Stomach (tissue), 4 donors: Measurements from ENCODE around the gene ZPLD1.

ENCODE experiments used
- EP300 ChIP-seq: sonication (generic); formaldehyde crosslinking; IDR thresholded peaks from one replicate; pipeline ENCODE4 v1.6.1; 2017; ENCODE audit warnings: antibody characterized with exemption
- POLR2A ChIP-seq, 4 donors: fragments of 450-650 bp; IDR thresholded peaks; one replicate each; pipeline ENCODE4 v1.6.1; 2016; ENCODE audit warnings: antibody characterized with exemption in 4 of 4, control low read depth in 2 of 4, mild to moderate bottlenecking in 1 of 4, moderate library complexity in 1 of 4

GRCh38 chr3:102390171-102390864 lies 44.5 kb upstream of the ZPLD1 start:
- TF ChIP-seq POLR2A (IDR thresholded peaks at IDR 0.05) = no peak
- no peak for TF ChIP-seq EP300
